GM12891 (cell line): ENCODE data around the gene FZD2.

Experiments
- PAX5 ChIP-seq: IDR thresholded peaks from 2 replicates; pipeline ENCODE4 v1.6.1; 2011; ENCODE audit warnings: low read length, moderate library complexity, mild to moderate bottlenecking; ENCODE audit not compliant: insufficient read depth, severe bottlenecking
- POLR2A ChIP-seq: IDR thresholded peaks from 2 replicates; pipeline ENCODE4 v1.6.1; 2011; ENCODE audit warnings: low read depth, low read length, control low read depth
- POLR2AphosphoS5 ChIP-seq: IDR thresholded peaks from 2 replicates; pipeline ENCODE4 v1.6.1; 2011; ENCODE audit warnings: low read depth, low read length, control low read depth
- SPI1 ChIP-seq: IDR thresholded peaks from 2 replicates; pipeline ENCODE4 v1.6.1; 2011; ENCODE audit warnings: low read depth, low read length, control low read depth
- TAF1 ChIP-seq: IDR thresholded peaks from 2 replicates; pipeline ENCODE4 v1.6.1; 2011; ENCODE audit warnings: low read depth, low read length, control low read depth

- TF ChIP-seq POLR2AphosphoS5, result no peak
- TF ChIP-seq POLR2A, result no peak
- no peak for TF ChIP-seq TAF1
- no peak for TF ChIP-seq SPI1
- TF ChIP-seq PAX5, result no peak
Observed at GRCh38 chr17:44518032-44518431, 39.3 kb upstream of the FZD2 start.
